ENCODE data around the gene PARK7.

PARK7 gene

DNA sequence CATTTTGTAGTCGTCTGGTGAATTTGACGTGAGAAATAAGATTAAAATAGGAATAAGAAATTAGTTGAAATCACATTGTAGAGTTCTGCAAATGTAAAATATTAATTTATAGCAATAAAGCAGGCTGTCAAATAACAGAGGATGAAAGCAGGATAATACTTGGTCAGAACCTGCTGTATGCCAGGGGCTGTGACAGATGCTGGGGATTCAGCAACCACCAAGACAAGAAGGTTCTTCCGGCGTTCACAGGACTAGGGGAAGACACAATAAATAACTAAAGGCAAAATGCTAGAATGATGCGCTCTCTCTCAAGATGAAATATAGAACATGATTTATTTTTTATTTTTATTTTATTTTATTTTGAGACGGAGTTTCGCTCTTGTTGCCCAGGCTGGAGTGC is 6.8 kb upstream of the PARK7 start:
- TF ChIP-seq CTCF (IDR thresholded peaks at IDR 0.05): no peak

- TF ChIP-seq CTCF (IDR thresholded peaks at IDR 0.05): no peak
Observed at GRCh38 chr1:7956218-7957032, 5.1 kb upstream of the PARK7 start.

DNA sequence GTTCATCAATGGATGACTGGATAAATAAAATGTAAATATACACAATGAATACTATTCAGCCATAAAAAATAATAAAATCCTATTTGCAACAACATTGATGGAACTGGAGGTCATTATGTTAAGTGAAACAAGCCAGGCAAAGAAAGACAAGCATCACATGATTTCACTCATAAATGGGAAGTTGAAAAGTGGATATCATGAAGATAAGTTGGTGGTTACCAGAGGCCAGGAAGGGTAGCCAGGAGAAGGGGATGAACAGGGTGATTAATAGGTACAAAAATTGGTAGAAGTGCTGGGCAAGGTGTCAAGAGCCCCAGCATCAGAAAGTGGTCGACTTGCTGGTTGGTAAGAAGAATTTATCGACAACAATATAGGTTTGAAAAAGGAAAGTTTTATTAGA is 1.3 kb upstream of the PARK7 start:
- TF ChIP-seq CTCF (IDR thresholded peaks at IDR 0.05): no peak

GRCh38 chr1:7960867-7961215 is 670 bp upstream of the PARK7 start:
- no peak for TF ChIP-seq CTCF (IDR thresholded peaks at IDR 0.05)

DNA sequence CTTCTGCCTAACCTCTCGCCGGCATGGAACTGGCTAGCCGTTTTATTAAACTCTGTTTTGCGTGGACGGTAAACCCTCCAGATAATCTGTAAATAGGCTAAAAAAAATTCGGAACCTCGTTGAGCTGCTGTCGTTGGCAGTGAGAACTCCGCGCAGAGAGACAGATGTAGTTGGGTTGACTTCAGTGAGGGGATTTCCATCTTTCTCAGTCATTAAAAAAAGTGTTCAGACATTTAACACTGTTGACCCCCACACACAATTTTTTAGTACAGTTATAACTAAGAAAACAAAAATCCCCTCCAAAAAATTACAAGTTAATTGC is 464 bp downstream of the PARK7 start:
- TF ChIP-seq CTCF (IDR thresholded peaks at IDR 0.05): no peak

- TF ChIP-seq CTCF (IDR thresholded peaks at IDR 0.05): no peak
Observed at GRCh38 chr1:7962636-7963377, 1.3 kb downstream of the PARK7 start.

DNA sequence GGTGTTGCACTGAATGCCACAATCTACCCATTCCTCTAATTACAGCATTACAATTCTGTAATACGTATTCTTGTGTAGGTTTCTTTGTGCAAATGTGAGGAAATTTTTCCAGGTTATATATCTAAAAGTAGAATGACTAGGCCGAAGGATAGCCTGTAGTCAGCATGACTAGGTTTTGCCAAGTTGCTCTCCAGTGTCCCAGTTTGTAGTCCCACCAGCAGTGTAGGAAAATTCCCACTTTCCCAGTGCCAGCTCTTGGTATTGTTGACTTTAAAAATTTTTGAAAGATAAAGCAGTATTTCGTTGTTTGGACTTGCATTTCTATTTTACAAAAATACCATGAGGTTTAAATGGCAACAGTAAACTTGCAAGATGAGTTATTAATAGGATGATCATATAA is 3.0 kb downstream of the PARK7 start:
- TF ChIP-seq CTCF (IDR thresholded peaks at IDR 0.05): no peak
